PC-9 (cell line): ENCODE data around the gene SRMS.

Experiments
- EZH2 ChIP-seq: fragments of 200-600 bp; sonication (generic); IDR thresholded peaks from 2 replicates; pipeline ENCODE4 v1.8.0; 2017; ENCODE audit warnings: antibody characterized with exemption, low read depth
- TF ChIP-seq, protein P1 (sequence below): fragments of 200-600 bp; sonication (generic); conservative IDR thresholded peaks from 2 replicates; pipeline ENCODE4 v1.6.1; 2017; ENCODE audit warnings: mixed run types, antibody characterized with exemption, mild to moderate bottlenecking, moderate library complexity

DNA sequence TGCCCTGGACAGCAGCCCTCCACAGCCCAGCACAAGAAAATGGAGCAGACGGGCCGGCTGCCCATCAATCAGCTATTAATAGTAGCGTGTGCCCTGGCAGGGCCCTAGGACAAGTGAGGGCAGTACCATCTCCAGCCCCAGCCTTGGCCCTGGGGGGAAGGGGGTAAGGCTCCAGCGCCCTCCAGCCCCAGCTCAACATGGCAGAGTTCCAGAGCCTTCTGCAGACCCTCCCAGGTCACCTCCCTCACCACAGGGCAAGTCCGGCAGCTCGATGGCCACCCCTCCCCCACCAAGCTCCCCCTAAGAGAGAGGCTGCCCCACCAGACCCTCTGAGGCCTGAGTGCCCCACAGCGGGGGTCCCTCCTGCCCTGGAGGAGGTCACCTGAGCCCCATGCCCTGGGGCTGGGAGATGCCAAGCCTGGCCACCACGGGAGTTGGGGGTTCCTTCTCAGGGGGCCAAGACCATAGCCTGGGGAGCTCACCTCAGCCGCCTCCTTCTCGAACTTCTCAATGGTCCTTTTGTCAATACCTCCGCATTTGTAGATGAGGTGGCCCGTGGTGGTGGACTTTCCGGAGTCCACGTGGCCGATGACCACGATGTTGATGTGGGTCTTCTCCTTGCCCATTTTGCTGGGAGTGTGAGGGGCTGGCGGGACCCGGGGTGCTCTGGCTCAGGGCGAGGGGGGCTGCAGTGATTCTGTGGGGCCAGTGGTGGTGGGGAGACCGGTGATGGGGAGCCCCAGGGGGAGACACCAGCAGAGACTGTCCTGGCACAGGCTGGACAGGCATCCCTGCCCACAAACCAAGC lies 50.2 kb downstream of the SRMS start:
- TF ChIP-seq, protein P1, sequence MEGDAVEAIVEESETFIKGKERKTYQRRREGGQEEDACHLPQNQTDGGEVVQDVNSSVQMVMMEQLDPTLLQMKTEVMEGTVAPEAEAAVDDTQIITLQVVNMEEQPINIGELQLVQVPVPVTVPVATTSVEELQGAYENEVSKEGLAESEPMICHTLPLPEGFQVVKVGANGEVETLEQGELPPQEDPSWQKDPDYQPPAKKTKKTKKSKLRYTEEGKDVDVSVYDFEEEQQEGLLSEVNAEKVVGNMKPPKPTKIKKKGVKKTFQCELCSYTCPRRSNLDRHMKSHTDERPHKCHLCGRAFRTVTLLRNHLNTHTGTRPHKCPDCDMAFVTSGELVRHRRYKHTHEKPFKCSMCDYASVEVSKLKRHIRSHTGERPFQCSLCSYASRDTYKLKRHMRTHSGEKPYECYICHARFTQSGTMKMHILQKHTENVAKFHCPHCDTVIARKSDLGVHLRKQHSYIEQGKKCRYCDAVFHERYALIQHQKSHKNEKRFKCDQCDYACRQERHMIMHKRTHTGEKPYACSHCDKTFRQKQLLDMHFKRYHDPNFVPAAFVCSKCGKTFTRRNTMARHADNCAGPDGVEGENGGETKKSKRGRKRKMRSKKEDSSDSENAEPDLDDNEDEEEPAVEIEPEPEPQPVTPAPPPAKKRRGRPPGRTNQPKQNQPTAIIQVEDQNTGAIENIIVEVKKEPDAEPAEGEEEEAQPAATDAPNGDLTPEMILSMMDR: no peak
- no peak for TF ChIP-seq EZH2
